ENCODE measurements around the gene ADTRP.

The ADTRP gene

GRCh38 chr6:11774426-11774825, 4.2 kb downstream of the ADTRP start:
- no peak for FAIRE-seq
- no peak for DNase-seq (ENCODE audit: low spot score)

DNA sequence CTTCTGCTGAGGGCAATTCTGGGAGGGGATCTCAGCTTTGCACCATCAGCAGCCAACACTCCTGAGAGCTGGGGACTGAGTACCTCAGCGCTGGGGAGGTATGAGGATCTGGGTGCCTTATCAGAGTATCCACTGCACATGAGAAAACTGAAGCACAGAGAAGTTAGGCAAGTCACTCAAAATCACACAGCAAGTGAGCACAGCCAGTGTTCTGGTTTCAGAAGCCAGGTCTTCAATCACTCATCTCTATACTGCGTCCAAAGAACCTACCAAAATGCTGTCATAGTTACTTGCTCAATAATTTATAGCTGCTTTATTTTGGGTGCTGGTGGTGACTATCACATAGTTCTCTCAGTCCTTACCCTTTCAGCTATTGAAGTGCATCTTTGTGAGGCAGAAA, 5.0 kb downstream of the ADTRP start:
- no peak for FAIRE-seq

DNA sequence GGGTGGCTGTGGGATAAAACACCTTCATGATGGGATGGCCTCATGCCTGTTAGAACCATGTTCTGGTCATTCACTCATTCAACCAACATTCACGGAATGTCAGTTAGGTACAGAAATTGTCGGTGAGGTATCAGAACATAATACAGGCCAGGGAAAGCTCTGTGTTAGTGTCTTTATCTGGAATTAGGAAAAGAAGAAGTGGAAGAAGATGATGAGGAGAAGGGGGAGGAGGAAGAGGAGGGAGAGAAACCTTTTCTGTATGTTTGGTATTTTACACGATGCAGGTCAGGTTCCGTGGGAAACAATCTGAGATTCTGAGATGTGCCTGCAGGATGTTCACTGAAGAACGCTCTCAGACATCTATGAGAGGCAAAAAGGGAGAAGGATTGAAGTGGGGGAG, 5.6 kb downstream of the ADTRP start:
- FAIRE-seq (peak; percentile 61), DNase-seq (ENCODE audit: low spot score) (no peak)

More for the DNA sequence above, 5.0 kb downstream of the ADTRP start:
- DNase-seq (ENCODE audit: low spot score): no peak

- peak; percentile 79 for DNase-seq (ENCODE audit: low spot score)
Measured at GRCh38 chr6:11772109-11772825, 6.3 kb downstream of the ADTRP start.

DNA sequence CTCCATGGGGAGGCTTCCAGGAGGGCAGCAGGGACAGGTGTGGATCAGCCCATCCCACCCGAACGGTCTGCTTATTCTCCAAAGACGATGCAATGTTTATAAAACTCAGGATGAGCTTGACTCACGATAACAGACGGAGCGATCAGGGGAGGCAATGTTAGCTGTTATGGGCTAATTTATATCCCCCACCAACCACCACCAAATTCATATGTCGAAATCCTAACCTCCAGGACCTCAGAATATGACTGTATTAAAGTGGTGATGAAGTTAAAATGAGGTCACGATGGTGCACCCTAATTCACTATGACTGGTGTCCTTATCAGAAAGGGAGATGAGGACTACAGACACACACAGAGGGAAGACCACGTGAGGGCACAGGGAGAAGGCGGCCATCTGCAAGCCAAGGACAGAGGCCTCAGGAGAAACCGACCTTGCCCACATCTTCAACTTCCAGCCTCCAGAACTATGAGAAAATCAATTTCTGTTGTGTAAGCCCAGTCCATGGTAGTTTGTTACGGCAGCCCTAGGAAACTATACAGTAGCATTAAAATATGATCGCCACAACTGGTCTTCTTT, 7.0 kb downstream of the ADTRP start:
- DNase-seq (ENCODE audit: low spot score) (no peak), FAIRE-seq (no peak)

More at GRCh38 chr6:11772109-11772825, 6.3 kb downstream of the ADTRP start:
- FAIRE-seq: no peak

GRCh38 chr6:11770546-11771466, 7.8 kb downstream of the ADTRP start:
- DNase-seq (ENCODE audit: low spot score): peak; percentile 87
- FAIRE-seq: peak; percentile 46

DNA sequence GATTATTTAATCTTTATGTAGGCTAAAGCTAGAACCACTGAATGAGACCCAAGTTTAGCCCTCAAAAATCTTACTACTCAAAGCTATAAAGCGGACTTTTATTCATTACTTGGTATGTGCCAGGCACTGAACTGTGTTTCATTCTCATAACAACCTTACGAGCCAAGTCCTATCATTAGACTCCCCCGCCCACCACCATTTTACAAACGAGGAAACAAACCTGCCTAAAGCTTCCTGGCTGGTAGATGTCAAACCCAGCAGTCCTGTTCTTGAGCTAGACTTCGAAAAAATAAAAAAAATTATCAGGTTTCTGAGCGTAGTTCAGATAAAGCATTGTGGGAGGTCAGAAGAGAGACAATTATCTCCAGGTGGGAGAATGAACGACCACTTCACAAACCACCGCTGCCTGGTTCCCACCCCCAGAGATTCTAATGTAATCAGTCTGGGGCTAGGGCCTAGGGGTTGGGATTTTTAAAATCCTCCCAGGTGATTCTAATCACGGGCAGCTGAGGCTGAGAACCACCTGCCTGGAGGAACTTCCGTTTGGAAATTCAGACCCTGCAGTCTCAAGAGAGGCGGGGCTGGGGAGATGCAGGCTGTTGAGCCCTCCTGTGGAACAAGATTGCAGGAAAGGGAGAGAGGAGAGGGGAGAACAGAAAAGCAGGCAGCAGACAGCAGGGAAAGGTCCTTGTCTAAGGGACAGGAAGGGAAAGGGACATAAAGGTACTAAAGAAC, 8.6 kb downstream of the ADTRP start:
- FAIRE-seq (no peak), DNase-seq (ENCODE audit: low spot score) (no peak)

DNA sequence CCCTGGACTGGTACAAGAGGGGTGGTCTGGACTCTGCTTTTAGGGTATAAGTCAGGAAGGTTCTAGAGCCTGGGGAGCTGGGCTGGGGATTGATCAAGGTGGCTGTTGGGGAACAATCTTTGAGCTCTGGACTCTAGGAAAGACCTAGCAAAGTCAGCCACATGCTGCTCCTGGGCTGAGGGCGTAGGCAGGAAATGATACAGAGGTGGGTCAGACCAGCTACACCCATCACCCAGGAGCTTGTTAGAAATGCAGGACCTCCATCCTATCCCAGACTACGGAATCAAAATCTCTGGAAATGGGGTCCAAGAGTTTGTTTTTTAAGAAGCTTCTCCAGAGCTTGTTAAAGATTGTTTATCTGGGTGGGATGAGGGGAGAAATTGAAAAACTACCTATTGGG, 9.4 kb downstream of the ADTRP start:
- DNase-seq (ENCODE audit: low spot score) (no peak), FAIRE-seq (no peak)

DNA sequence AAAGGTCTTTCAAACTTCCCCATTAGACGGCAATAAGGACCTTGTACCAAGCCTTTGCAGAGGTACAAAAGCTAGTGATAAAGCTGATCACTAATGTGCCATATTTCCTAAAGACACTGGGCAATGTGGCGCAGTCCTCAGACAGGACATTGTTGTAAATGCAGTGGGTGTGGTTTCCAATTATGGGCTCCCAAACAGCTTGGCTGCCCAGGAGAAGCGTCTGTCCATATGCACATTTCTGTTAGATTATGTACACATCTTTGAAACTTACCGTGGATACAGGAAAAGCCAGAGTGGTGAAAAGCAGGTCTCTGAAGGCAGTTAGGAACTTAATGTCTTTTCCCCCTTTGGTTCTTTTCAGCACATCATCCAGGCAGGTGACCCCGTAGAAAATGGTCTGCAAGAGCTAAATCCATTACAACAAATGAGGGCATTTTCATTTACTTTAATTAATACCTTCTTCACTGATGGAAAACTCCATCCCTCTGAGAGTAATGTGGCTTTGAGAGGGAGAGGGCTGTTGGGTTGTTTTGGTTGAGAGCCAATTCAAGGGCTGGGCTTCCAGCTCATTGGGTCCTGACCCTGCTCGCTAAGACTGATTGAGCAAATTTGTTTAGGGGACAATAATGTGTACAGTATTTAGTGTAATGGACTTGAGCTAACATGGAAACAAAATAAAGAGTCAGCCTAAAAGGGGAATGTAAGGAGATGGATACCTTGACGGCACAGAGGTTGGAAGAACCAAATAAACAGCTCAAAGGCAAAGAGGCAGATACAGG, 10.4 kb downstream of the ADTRP start:
- DNase-seq (ENCODE audit: low spot score) (no peak), FAIRE-seq (no peak)

GRCh38 chr6:11767458-11767857, 11.1 kb downstream of the ADTRP start:
- no peak for FAIRE-seq
- no peak for DNase-seq (ENCODE audit: low spot score)

GRCh38 chr6:11766589-11767450, 11.8 kb downstream of the ADTRP start:
- FAIRE-seq (no peak), DNase-seq (ENCODE audit: low spot score) (peak; percentile 75)

DNA sequence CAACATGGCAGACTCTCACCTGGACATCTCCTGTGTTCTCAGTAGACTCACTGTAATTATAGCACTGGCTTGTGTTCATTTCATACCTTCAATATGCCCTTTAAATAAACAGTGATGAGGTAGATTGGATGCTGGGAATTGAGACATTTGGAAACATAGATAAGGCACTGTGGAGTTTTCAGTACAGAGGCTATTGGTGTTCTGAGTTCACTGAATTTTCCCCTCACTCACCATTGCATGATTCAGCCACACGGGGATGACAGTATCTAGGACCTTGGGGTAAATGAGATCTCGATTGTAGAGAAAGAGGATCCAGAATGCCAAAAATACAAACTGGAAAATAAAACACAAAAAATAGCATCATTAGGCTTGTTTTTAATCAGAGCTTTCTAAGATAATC, 12.6 kb downstream of the ADTRP start:
- FAIRE-seq (no peak), DNase-seq (ENCODE audit: low spot score) (no peak)

DNA sequence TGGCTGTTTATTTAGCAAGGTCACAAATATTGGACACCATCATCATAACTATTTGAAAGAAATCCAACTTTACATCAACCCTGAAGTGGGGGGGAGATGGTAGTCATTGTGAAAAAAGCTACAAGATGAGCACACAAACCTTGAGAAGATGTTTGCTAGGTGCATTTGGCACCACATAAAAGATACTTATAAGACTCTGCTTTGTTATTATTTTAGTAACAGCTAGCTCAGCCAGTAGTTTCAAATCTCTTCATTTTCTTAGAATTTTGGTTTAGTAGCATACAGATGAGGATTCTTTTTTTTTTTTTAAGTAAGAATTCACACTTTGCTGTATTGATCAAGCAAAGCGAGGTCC, 14.4 kb downstream of the ADTRP start:
- FAIRE-seq: no peak
- DNase-seq (ENCODE audit: low spot score): no peak

DNA sequence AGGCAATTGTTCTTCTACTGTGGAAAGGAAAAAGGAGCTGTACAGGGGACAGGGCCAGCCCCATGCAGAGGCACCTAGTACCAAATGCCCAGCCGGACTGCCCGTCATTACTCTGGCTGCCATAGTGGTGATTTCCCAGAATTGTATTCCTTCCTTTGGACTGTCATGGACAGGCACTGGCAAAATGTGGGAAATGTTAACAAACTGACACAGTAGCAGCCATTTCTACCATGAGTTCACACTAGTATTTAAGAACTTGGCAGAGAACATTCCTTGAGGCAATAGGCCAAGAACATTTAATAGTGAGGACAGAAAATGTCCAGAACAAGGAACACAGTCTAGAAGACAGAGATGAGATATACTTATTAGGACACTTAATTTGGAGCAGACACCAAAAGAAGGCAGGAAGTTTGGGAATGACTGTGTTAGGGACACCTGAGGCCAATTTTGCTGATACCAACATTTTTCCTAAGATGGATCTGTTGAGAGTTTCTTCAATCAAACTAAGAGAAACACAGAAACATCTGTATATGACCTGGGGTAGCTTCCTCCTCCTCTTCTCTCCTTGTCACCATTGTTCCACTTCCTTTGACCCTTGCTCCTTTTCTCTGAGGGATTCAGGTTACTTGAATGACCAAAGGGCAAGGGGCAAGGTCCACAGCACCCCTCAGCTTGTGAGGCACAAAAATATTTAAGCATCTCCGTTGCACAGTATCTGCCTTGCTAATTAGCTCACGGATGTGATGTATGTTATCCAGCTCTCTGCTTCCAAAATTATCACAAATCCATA, 14.9 kb downstream of the ADTRP start:
- DNase-seq (ENCODE audit: low spot score): no peak
- FAIRE-seq: no peak

DNA sequence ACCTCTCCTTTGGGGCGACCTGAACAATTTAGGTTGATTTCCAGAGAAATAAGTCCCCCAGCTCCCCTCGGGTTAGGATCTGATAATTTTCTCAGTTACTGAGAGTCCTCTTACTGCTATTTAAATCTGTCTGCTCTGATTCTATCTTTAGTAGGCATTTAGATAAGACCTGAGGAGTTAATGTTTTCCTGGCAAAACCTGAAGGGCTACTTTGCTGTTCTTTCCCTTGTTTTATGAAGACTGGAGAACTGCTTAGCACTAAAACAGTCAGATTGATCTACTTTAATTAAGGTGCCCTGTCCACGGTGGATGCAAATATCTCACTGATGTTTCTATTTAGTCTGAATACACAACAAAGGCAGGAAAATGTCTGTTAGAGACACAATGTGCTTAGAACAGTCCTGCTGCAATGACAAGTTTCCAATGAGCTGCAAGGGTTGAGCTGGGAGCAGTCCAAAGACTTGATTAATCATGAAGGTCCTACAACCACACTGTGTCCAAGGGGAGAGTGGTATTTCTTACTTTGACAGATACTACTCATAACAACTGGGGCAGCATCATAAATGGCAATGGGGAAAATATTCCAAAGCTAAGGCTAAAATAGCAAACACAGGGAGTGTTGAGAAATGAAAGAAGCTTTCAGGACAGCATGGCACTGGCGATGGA, 15.7 kb downstream of the ADTRP start:
- DNase-seq (ENCODE audit: low spot score) (no peak), FAIRE-seq (no peak)

DNA sequence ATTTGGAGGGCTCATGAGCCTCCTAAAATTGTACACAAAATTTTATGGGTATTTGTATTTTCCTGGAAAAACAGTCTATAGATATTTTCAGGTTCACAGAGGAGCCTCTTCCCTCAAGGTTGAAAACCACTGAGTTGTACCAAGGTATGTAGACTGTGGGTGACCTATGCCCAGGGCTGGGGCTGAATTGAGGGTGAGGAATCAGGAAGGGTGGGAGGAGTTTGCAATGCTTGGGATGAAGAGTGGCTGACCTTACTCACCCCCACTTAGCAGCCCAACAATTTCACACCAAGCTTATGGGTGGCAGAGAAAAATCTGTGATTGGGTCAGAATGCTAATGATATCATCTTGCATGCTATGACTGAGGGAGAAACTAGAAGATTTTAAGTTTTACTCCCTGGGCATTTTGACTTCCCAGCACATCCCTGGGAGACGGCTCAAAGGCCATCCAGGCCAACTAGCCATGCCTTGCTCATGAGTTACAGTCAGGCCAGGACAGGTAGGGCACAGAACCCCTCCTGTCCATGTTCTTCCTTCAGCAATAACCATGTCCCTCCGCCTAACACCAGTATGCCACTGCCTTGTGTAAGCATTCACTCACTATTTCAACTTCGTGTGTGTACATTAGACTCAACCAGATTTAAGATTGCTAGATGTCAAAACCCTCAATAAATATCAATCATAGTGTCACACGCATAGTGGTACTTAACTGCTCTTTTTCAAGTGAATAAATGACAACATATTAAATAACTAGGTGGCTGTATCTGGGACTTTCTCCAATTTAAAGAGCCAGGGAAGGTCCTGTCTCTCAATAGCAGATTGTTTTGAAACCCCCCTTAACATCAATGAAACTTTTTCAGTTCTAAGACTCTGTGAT, 16.6 kb downstream of the ADTRP start:
- DNase-seq (ENCODE audit: low spot score) (no peak), FAIRE-seq (no peak)

DNA sequence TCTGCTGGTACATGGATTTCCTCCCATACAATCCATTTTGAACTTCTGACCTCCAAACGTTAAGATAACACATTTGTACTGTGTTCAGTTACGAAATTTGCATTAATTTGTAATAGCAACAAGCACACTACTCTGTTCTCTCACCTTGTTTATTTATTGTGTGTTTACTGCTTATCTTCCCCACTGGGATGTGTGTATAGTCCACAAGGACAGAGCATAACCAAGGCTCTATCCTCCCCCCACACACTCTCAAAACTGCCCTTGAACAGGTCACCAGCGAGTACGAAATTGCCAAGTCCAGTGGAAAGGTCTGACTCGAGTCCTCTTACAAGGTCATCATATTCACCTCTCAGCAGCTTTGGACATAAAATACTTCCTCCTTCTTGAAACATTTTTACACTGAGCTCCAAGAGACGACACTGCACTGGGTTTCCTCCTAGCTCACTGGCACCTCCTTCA, 18.6 kb downstream of the ADTRP start:
- FAIRE-seq: no peak

More for the DNA sequence above, 18.6 kb downstream of the ADTRP start:
- no peak for DNase-seq (ENCODE audit: low spot score)

All from urothelium cell line (cell line).